Stimulated activated CD8-positive, alpha-beta memory T cell treated with anti-CD3 and anti-CD28 coated beads, Interleukin-2, amount 100 ng/mL, for 48 hours (primary cell): ENCODE results near the gene STYXL1.
"Not testable (repeated sequence)": the region's sequence is repeated elsewhere in the genome, so short reads cannot be mapped to it uniquely, and the experiment has no call there.

ENCODE experiments used
- DNase-seq, 2 donors: peaks; one replicate each; pipeline ENCODE4 v3.0.0-alpha.2; 2020; ENCODE audit warnings: low read depth in 2 of 2

The STYXL1 gene

GRCh38 chr7:76065016-76065612 is 17.3 kb upstream of the STYXL1 start:
- peak in 1 of 2 donors; percentile 17 for DNase-seq

- no peak for DNase-seq
These were observed 16.6 kb upstream of the STYXL1 start for GRCh38 chr7:76064208-76064970.

GRCh38 chr7:76063525-76063924 is 15.7 kb upstream of the STYXL1 start:
- no peak for DNase-seq

- no peak for DNase-seq
These were observed 15.3 kb upstream of the STYXL1 start for GRCh38 chr7:76063114-76063513.

- no peak for DNase-seq
These were observed 14.5 kb upstream of the STYXL1 start for GRCh38 chr7:76062254-76062653.

- no peak for DNase-seq
These were observed 13.0 kb upstream of the STYXL1 start for GRCh38 chr7:76060842-76061241.

GRCh38 chr7:76058745-76059144 is 10.9 kb upstream of the STYXL1 start:
- not testable (repeated sequence) for DNase-seq

- no peak for DNase-seq
These were observed 10.0 kb upstream of the STYXL1 start for GRCh38 chr7:76057813-76058145.

GRCh38 chr7:76057103-76057812 is 9.5 kb upstream of the STYXL1 start:
- no peak for DNase-seq

- DNase-seq: no peak
These were observed 8.4 kb upstream of the STYXL1 start for GRCh38 chr7:76056241-76056640.

- no peak for DNase-seq
These were observed 6.6 kb upstream of the STYXL1 start for GRCh38 chr7:76054123-76055120.

GRCh38 chr7:76053461-76053860 is 5.7 kb upstream of the STYXL1 start:
- no peak for DNase-seq

- DNase-seq: not testable (repeated sequence)
These were observed 4.9 kb upstream of the STYXL1 start for GRCh38 chr7:76052681-76053080.

- DNase-seq: no peak
These were observed 4.0 kb upstream of the STYXL1 start for GRCh38 chr7:76051840-76052239.

- no peak for DNase-seq
These were observed 2.7 kb upstream of the STYXL1 start for GRCh38 chr7:76050545-76050944.

- DNase-seq: no peak
These were observed 1.5 kb upstream of the STYXL1 start for GRCh38 chr7:76049295-76049694.

GRCh38 chr7:76048668-76048988 is 828 bp upstream of the STYXL1 start:
- no peak for DNase-seq

- no peak for DNase-seq
These were observed 442 bp downstream of the STYXL1 start for GRCh38 chr7:76047305-76047810.

GRCh38 chr7:76044375-76044865 is 3.4 kb downstream of the STYXL1 start:
- DNase-seq: no peak

- DNase-seq: no peak
These were observed 7.7 kb downstream of the STYXL1 start for GRCh38 chr7:76040126-76040525.

- no peak for DNase-seq
These were observed 10.5 kb downstream of the STYXL1 start for GRCh38 chr7:76037310-76037709.

- no peak for DNase-seq
These were observed 15.8 kb downstream of the STYXL1 start for GRCh38 chr7:76031964-76032363.
